ENCODE measurements around the gene CTNNAL1.
A peak's percentile ranks its signal among the peaks of the same experiment; 100 is the strongest.

CTNNAL1 gene

DNA sequence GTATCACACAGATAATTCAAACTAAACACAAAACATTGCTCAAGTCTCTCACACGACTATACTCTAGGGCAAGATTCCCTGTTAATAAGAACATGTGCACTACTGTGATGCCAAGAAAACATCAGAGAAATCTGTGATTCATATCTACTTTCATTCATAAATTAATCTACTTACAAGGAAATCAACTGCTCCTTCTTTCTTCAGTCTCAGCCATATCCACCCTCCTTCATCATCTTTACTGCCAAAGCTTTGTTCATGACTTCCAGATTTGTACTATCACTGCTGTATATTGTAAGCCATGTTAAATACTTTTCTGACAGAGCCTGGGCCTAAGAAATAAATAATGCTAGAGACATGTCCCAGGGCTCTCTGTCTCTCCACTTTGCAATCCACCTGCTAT, 35.1 kb downstream of the CTNNAL1 start:
- no peak for DNase-seq

DNA sequence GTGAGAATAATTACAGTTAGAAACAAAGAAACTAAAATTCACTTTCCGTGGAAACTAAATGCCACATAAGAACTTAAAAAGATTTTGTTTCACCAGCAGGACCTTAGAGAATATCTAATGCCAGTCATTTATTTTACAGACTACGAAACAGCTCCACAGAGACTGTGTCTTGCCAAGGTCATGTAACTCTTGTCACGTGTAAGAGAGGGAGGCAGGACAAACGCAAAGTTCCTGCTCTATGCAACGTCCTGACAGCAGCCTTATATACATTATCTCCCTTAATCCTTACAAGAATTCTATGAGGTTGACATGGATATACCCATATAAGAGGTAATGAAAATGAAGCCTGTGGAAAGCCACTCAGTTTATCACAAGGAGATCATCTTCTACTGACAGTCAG, 39.4 kb downstream of the CTNNAL1 start:
- no peak for DNase-seq

DNA sequence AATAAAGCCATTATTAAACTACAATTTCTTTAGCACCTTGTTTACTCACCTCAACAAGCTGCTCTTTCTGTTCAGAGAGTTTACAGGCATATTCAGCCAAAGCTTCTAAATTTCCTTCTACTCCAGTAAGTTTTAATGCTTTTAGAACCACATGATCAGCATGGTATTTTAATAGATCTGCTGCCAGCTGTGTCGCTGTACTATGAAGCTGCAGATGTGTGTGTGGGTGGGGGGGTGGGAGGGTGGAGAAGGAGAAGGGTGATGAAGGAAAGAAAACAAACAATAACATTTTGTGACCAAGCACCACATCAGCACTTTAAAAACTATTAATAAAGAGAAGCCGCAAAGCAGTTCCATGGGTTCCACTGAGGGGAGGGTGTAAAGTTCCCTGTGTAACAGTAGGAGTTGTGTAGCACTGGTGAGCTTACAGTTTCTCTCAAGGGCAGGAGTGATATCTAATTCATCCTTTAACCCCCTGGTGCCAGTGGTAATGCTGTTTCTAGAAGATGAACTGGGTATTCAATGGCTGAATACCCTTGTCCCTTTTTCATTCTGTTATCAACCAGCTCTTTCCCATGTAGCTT, 40.6 kb downstream of the CTNNAL1 start:
- DNase-seq: no peak

DNA sequence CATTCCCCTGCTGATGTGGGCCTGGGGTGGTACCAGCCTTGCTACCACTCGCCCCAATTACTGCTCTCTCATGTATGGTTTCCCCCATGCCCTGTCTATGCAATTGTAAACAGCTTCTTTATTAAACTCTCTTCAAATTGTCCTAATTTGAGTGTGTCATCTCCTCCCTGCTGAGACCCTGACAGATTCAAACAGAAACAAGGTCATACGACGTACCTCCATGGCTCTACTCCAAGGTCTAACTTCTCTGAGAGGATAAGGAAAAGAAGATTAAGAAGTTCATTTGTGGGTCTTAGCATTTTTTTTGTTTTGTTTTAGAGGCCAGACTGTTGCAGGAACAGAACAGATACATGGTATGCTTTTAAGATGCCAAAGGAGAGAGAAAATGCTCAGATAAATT, 41.1 kb downstream of the CTNNAL1 start:
- DNase-seq: no peak

DNA sequence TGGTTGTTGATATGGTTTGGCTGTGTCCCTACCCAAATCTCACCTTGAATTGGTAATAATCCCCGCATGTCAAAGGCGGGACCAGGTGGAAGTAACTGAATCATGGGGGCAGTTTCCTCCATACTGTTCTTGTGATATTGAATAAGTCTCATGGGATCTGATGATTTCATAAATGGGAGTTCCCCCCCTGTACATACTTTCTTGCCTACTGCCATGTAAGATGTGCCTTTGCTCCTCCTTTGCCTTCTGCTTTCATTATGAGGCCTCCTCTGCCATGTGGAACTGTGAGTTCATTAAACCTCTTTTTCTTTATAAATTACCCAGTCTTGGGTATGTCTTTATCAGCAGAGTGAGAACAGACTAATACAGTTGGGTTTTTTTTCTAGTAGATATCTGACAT, 41.9 kb downstream of the CTNNAL1 start:
- DNase-seq: peak; percentile 12 to 23 (median 18)

DNA sequence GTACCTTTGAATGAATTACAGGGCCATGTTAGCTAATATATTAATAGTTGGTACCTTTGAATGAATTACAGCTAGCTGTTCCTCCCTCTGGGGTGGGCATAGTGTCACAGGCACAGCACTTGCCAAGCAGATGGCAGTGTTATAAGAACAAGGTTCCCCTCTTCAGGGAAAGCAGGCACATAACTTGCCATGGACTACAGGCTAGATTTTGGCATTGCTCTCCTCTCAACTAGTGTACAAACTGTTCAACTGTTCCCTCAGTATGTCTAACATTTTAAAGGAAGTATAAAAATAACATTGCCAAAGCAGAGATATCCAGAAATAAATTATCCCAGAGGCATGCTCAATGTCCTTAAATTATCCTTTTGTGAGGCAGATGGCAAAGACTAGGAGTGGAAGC, 45.4 kb downstream of the CTNNAL1 start:
- DNase-seq: no peak

DNA sequence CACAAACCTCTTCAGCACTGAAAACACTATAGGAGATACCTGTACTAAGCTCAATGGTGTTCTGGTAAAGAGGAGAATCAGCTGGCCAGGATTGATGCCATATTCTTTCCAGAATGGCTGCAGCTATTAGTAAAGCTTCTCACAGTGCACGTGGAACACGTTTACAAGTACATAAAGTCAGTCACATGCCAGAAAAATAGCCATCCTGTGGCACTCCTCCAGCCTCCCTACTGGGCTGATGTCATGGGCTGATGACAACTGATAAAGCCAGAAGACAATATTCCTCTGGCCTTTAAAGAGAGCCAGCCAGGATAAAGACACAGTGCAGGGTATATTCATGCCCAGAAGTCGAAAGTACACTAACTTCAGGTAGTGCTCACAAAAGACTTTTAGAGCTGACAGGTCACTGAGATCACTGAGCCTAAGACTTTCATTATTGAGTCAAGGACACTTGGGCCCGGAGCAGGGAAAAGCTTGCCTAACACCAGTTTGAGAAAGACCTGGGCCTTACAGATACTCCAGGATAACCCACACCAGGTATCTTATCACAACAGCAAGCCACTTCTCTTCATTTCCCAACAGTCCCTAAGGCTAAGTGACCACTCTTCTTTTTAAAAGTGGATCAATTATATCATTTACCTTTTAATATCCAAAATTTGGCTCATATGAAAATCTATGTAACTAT, 49.7 kb downstream of the CTNNAL1 start:
- DNase-seq: no peak

DNA sequence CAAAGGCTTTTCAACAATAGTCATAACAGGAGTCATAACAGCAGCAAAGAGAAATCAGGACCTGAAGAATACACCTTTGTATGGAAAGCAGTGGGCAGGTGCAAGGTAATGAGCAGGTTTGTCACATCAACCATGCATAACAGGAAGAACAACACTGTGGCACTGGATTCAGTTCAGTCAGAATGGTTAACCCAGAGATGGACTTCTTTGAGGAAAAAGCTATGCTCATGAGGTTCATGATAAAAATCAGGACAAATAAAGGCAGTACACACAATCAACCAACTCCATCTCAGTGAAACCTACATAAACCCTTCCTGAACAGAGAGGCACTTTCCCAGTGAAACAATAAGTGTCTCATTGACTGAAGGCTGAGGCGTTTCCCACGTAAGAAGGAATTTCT, 52.1 kb downstream of the CTNNAL1 start:
- DNase-seq: no peak

DNA sequence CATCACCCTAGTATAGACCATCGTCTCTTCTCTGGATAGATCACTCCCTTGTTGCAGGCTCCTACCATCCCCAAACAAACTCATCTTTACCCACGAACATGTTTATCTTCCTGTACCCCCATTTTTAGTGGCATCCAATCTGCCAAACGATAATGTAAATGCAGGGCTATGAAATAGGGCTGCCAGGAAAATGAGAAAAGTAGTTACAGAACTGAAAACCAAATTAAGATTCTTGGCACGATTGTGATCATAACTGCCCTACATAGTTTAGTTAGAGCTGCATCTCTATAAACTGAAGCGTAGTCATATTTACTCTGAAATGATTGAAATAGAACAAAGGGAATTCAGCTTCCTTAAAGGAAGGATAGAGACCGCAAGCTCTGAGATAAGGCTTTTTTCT, 53.0 kb downstream of the CTNNAL1 start:
- no peak for DNase-seq

DNA sequence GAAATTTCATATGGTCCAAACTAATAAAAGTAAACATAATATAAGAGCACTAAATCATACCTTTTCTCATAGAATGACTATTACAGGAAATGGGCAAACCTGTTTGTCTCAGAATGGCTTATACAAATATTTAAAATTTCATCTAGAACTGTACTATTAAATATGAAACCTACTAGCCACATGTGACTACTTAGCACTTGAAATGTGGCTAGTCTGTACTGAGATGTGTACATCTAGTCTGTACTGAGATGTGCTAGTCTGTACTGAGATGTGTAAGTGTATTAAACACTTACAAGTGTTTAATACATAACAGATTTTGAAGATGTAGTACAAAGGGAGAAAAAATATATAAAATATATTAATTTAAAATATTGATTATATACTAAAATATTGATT, 56.7 kb downstream of the CTNNAL1 start:
- DNase-seq: no peak

DNA sequence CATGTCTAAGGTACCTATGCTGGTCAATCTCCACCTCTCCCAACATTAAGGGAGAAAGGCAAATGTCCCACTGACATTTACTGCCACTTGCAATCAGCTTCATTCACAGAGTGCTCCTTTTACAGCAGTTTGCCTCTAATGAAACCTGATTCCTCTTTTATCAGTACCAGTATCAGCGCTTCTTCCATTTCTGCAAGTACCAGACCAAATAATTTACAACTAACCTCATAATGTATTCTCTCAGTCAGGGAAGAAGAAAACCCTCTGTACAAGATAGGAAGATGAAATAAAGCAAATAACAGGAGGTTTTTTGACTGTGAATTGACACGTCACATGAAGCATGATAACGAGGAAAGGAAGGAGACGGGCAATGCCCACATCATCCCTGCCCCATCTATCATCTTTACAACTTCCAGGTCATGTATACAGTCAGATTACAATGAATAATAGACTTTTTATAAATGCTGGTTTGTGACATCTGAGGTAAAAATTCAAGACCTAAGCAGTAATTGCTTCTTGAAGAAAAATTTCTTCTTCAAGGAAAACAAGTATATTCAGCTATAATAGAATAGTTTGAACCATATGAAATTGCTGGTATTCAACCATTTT, 57.2 kb downstream of the CTNNAL1 start:
- no peak for DNase-seq

DNA sequence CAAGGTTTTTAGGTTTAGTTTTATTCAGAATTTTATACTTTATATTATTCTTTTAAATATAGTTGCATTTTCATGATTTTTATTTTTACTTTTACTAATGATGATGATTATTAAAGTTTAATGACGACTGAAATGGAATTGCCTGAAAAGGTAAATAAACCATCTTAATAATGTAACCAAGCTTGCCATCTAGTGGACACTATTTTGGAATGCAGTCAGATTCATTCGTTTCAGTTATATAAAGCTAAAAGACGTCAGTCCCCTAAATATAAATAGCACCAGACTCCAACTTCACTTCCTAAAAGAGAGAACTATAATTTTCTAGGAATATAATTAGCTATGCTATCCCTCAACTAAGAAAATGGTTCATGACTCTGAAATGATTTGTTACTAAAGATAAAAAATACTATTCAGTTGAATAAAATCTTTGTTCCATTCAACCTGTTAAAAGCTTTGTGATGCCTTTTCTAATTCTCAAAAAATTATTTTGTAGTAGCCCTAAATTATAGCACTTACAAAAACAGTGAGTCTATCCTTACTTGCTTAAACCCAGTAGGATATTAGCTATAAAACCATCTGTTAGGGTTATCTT, 59.2 kb downstream of the CTNNAL1 start:
- peak; percentile 35 to 66 (median 66) for DNase-seq

DNA sequence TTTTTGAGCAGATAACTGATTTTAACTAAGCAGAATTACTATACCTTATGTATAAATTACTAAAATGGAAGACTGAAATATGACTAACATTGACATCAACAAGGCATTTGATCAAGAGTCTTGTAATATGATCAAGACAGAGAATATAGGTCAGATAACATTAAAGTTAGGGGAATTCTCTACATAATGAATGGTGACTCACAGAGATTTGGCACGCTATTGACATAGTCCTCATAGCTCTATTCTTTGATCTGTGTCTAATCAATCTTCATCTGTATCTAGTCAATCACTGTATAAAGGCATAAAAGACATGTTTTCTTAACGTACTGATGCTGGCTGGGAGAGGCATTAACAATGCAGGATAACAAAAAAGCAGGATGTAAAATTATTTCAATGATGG, 61.7 kb downstream of the CTNNAL1 start:
- DNase-seq: no peak

DNA sequence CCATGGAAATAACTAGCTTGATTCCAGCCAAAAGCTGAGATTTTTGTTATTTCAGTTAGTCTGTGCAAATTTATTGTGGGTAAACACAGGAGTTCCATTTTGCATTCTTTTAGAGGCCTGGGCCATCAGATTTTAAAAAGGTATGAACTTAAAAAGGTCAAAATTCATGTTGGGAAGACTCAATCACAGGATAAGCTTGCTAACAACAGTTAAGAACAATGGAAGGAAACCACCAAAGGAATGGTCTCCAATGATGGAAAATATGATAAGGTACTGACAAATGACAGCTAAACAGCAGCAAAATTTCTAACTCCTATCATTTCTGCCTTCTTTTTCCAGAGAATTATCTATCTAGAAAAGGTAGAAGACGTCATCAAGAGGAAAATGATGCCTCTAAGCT, 63.1 kb downstream of the CTNNAL1 start:
- DNase-seq: no peak

DNA sequence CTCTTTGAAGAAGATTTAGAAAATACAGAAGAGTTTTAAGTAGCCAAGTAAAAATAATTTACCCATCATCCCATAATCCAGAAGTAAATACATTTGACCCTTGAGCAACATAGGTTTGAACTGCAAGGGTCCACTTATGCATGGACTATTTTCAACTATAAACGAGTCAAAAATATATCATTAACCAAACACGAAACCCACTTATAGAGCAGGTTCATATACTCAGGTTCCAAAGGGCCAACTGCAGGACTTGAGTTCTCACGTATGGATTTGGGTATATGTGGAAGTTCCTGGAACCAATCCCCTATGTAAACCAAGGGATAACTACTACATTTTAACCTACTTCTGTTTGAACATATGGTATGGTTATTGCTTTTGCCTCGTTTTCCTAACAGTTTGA, 73.3 kb downstream of the CTNNAL1 start:
- DNase-seq: no peak

DNA sequence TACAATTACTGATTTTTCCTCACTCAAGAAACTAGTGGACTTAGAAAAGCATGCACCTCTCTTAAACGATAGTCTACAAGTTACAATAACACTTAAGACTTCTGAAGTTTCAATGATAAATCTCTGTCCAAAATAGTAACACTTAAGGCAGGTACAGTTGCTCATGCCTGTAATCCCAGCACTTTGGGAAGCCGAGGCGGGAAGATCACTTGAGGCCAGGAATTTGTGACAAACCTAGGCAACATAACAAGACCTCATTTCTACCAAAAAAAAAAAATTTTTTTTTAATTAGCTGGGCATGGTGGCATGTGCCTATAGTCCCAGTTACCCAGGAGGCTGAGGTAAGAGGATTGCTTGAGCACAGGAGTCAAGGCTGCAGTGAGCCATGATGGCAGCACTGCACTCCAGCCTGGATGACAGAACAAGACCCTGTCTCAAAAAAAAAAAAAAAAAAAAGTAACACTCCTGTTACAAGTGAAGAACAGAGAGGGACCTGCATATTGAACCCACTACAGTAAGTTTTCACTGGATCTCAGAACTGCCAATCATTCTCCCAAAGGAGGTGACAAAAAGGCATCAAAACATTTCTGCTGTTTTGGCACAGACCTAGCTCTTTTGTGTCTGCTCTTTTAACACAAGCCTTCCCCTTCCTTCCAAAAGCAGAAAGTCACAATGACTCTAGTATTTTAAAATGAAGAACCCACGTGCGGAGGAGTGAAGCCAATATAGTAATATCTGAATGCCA, 75.6 kb downstream of the CTNNAL1 start:
- no peak for DNase-seq

DNA sequence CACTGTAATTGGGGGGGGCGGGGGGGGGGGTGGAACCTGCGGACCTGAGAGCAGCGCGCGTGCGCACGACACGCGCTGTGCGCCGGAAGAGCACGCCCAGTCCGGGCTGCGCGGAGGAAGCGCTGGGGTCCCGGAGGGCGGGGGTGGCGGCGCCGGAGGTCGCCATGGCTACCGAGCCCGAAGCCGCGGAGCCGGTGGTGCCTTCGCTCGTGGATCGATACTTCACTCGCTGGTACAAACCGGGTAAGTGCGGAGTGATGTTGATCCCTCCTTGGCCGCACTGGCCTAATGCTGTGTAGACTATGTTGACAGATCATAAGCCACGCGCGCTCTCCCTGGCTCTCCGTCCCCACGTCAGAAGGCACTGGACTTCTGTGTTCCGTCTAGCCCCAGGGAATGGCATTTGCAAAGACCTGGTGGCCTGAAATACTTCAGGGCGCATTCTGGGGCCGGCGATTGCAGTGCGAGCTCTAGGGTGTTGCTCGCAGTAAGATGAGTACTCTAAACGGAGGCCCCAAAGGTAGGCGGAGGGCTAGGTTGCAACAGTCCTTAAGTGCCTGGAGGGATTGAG, 78.9 kb downstream of the CTNNAL1 start, which contains the start of gene ABITRAM:
Gene ABITRAM (plus strand): TSS at position 78 of the 571 bp plus-strand sequence. CDS start 87 bp downstream, at position 165.
- peak; percentile 91 to 95 (median 92) for DNase-seq

DNA sequence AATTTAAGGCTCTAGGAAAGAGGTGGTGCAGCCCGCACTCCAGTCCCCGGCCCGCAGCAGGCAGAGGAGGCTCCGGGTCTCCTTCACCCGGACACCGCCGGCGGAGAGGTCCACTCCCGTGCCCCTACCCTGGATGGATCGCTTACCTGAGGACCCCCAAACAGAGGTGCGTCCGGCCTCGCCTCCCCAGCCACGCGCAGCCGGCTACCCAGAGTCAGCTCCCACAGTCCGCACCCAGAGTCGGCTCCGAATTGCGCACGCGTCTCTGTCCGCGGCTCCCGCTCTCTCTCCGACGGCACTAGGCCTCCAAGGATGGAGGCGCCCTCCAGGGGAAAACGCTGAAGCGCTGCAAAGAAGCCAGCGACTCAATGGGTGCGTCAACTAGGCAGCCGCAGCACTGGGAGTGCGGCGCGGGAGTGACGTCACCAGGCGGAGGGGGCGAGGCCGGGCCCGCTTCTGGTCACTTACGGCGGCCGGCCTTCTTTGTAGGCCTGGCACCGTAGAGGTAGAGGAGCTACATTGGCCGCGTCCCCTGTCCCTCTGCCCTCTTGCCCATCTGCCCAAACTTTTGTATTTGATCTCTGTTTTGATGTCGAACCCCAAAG, 79.5 kb downstream of the CTNNAL1 start, which contains the start of gene ELP1:
Gene ELP1 (minus strand): TSS at position 407 of the 605 bp plus-strand sequence. CDS start 2,978 bp downstream, outside the sequence.
- peak; percentile 97 to 98 (median 97) for DNase-seq

DNA sequence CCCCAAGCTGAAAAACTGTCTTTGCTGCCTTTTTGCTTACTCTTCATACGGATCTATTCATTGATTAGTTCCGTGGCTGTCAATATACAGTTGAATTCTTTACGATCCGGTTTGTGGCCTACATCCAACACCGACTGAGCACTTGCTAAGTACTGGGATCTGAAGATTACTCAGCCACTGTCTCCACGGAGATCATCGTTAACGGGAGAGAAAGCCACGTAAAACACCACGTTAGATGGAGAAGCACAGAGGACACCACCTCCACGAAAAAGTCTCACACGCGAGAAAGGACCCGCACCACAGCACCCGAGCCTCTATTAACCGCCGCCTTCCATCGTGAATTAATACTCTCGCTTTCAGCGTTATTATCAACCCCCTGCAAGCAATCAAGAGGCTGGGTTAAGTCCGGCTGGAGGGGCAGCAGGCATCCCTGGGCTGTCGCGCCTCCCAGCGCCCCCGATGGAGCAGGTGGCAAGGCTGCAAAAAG, 80.0 kb downstream of the CTNNAL1 start:
- DNase-seq: peak in 2 of 3 donors; percentile 5 to 12

DNA sequence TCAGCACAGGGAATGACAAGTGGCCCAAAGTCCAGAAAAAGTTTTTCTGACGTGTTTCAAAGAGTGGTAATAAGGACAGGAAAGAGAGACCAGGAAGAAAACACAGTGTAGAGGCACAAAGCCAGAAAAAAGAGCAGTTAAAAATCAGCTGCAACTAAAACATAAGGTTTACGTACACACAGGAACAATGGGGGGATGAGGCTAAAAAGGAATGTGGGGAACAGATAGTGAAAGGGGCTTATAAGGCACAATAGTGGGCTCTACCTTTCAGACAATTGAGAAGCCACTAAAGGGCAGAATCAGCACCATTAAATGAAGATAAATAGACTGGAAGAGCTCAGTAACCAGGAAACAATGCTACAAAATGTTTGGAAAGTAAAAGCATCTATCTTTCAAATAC, 84.9 kb downstream of the CTNNAL1 start:
- DNase-seq: no peak

DNA sequence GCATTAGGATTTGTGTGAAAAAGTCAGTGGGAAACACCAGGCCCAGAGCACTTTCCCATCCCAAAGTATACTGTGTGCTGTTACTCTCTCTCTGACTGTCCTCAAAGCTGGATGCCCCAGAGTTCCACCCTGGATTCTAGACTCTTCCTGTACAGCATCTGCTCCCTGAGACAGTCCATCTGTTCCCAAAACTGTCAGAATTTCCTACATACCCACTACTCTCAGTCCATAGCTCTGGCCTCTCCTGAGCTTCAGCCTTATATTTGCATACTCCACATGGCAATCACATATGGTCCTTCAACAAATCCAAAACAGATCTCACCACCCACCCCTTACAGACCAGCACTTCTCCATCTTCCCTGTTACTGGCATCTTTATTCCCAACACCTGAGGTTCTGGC, 88.8 kb downstream of the CTNNAL1 start:
- DNase-seq: no peak

DNA sequence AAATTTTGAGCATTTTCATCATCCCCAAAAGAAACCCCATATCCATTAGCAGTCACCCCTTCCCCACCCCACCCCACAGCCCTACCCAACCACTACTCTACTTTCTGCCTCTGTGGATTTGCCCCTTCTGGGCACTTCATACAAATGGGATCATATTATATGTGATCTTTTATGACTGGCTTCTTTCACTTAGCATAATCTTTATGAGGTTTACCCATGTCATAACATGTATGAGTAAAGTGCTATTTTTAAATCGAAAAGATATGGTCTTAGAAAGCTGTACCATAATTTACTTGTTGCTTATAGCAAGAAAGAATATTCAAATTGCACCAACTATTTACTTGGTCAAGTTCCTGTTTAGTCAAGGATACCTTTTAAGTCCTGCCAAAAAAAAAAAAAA, 92.1 kb downstream of the CTNNAL1 start:
- no peak for DNase-seq
